GM12864 (cell line): ENCODE measurements around the gene SLC19A2.
A peak's percentile ranks its signal among the peaks of the same experiment; 100 is the strongest.
"Not testable (repeated sequence)": the region's sequence is repeated elsewhere in the genome, so short reads cannot be mapped to it uniquely, and the experiment has no call there.

Experiments
- DNase-seq: peaks from one replicate; pipeline ENCODE4 v3.0.0-alpha.2; 2011; ENCODE audit warnings: low read depth
- H3K4me3 ChIP-seq: 2 replicates; pipeline ENCODE4 v1.5.1; 2011; ENCODE audit warnings: mild to moderate bottlenecking, low read depth, low read length, control low read depth
- CTCF ChIP-seq: IDR thresholded peaks from 2 replicates; pipeline ENCODE4 v1.5.1; 2011; ENCODE audit warnings: low read depth, mild to moderate bottlenecking, moderate library complexity, low read length, control low read depth, inconsistent platforms; ENCODE audit errors: missing control alignments

Gene SLC19A2, protein sequence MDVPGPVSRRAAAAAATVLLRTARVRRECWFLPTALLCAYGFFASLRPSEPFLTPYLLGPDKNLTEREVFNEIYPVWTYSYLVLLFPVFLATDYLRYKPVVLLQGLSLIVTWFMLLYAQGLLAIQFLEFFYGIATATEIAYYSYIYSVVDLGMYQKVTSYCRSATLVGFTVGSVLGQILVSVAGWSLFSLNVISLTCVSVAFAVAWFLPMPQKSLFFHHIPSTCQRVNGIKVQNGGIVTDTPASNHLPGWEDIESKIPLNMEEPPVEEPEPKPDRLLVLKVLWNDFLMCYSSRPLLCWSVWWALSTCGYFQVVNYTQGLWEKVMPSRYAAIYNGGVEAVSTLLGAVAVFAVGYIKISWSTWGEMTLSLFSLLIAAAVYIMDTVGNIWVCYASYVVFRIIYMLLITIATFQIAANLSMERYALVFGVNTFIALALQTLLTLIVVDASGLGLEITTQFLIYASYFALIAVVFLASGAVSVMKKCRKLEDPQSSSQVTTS

GRCh38 chr1:169485431-169486280, at the start of gene SLC19A2:
TSS of gene SLC19A2 (minus strand) at chr1:169485944. CDS start at chr1:169485766, 178 bp downstream.
- DNase-seq = peak; percentile 95
- H3K4me3 ChIP-seq = peak within 1 kb of the TSS; percentile 84
- TF ChIP-seq CTCF = peak; percentile 38

GRCh38 chr1:169534653-169535052, 48.9 kb upstream of the SLC19A2 start:
- no peak for TF ChIP-seq CTCF
- DNase-seq = no peak
- no peak overlapping the region for H3K4me3 ChIP-seq

DNA sequence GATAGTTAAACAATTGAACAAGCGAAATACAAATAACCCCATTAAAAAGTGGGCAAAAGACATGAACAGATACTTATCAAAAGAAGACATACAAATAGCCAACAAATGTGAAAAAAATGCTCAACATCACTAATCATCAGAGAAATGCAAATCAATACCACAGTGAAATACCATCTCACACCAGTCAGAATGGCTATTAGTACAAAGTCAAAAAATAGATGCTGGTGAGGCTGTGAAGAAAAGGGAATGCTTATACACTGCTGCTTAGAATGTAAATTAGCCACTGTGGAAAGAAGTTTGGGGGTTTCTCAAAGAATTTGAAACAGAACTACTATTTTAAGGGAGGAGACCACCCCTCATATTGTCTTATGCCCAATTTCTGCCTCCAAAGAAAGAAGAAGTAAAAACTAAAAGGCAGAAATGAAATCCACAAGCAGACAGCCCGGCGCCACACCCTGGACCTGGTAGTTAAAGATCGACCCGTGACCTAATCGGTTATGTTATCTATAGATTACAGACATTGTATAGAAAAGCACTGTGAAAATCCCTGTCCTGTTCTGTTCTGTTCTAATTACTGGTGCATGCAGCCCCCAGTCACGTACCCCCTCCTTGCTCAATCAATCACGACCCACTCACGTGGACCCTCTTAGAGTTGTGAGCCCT, 47.9 kb upstream of the SLC19A2 start:
- not testable (repeated sequence) for DNase-seq, H3K4me3 ChIP-seq

DNA sequence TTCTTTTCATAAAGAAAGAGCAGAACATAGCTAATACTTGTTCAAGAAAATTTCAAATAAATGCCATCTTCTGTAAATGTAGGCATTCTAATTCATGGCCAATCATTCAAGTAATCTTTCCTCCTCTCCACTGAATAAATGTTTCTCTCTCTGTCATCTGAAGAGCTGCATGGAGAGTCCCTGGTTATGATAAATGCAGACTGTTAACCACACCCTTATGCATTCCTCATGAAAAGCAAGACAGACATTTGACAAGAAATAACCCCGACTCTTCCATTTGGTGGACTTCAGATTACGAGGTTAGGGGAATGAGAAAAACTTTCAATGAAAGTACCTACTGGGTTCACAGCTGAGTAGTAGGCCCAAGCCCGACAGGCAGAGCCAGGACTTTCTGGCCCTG, 44.7 kb upstream of the SLC19A2 start:
- H3K4me3 ChIP-seq = no peak overlapping the region
- TF ChIP-seq CTCF = no peak
- DNase-seq = no peak

- TF ChIP-seq CTCF = no peak
- no peak for DNase-seq
- no peak overlapping the region for H3K4me3 ChIP-seq
Measured at GRCh38 chr1:169529068-169529642, 43.4 kb upstream of the SLC19A2 start.

GRCh38 chr1:169528215-169529067, 42.7 kb upstream of the SLC19A2 start:
- DNase-seq = no peak
- H3K4me3 ChIP-seq = no peak overlapping the region
- no peak for TF ChIP-seq CTCF
